ENCODE measurements around the gene PCDH9.
"Not testable (repeated sequence)": the region's sequence is repeated elsewhere in the genome, so short reads cannot be mapped to it uniquely, and the experiment has no call there.

PCDH9 gene

DNA sequence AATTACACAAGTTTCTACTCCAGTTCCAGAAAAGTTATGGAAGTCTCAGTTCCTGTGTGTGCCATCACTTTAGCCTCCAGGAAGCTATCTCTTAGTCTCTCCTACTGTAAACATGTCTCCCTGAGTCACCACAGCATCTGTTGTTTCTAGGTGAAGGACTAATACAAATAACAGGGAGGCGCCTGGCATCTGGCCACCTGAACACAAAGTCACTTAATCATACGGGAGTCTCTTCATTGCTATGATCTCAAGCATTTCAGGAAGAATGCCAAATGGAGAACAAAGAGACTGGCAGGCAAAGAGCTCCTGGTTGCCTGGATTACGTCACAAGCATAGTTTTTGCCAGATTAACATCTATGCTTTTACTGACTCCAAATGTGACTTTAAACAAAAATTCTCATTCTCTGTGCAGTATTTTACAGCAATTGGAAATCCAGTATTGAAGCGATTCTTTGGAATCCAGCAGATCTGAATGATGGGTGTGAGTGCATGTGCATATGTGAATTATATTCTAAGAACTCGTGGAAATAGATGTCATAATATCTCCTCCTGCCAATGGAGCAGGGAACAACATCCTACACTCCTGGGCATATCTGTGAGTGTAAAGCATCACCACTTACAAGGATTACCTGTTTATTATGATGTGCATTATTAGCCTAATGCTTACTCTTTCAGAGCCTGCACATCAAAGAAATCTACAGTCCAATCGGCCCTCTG lies 572.8 kb downstream of the PCDH9 start:
- DNase-seq (ENCODE audit: low read depth in 2 of 2): no peak

- DNase-seq (ENCODE audit: low read depth in 2 of 2): no peak
Observed at GRCh38 chr13:66655847-66656454, 574.2 kb downstream of the PCDH9 start.

- DNase-seq (ENCODE audit: low read depth in 2 of 2): no peak
Observed at GRCh38 chr13:66644855-66645460, 585.2 kb downstream of the PCDH9 start.

- no peak for DNase-seq (ENCODE audit: low read depth in 2 of 2)
Observed at GRCh38 chr13:66640231-66640630, 589.9 kb downstream of the PCDH9 start.

- no peak for DNase-seq (ENCODE audit: low read depth in 2 of 2)
Observed at GRCh38 chr13:66639044-66639443, 591.1 kb downstream of the PCDH9 start.

GRCh38 chr13:66635526-66635925 lies 594.6 kb downstream of the PCDH9 start:
- DNase-seq (ENCODE audit: low read depth in 2 of 2): no peak

DNA sequence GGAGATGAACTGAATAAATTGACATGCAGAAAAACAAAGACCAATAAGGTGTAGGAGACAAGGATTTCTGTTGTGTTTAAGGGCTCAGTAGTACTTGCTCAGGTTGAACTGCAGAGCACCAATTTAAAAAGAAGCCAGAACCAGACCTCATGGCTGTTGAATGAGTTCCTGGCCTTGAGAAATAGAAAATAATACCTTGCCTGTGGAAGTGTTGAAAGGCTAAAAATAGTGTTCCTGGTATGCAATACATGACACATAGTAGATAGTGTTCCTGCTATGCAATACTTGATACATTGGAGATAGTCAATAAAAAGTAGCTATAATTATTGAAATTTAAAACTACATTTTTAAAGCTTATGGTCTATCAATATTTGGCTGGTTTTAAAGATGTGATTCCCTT lies 595.8 kb downstream of the PCDH9 start:
- no peak for DNase-seq (ENCODE audit: low read depth in 2 of 2)

- no peak for DNase-seq (ENCODE audit: low read depth in 2 of 2)
Observed at GRCh38 chr13:66627512-66627911, 602.6 kb downstream of the PCDH9 start.

- DNase-seq (ENCODE audit: low read depth in 2 of 2): no peak
Observed at GRCh38 chr13:66624302-66624701, 605.8 kb downstream of the PCDH9 start.

DNA sequence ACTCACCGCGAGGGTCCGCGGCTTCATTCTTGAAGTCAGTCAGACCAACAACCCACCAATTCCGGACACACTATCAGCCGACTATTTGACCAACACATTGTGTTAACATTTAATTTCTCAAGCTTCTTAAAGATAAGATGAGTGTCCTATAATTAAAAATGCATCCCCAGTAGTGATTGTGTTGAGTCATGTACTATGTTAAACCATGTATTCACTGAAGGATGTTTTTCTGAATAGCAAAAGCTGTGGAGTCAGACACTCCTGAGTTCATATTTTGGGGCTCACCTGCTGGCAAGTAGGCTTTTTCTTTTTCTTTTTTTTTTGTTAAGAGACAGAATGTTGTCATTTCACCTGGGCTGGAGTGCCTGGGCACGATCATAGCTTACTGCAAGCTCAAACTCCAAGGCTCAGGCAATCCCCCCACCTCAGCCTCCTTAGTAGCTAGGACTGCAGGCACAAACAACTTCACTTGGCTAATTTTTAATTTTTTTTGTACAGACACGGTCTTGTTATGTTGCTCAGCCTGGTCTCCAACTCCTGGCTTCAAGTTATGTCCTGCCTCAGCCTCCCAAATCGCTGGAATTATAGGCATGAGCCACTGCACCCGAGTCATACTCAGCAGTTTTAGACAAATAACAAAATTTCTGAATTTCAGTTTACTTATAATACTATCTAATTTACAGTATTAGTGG lies 606.9 kb downstream of the PCDH9 start:
- DNase-seq (ENCODE audit: low read depth in 2 of 2): no peak

GRCh38 chr13:66621906-66622447 lies 608.2 kb downstream of the PCDH9 start:
- not testable (repeated sequence) for DNase-seq (ENCODE audit: low read depth in 2 of 2)

DNA sequence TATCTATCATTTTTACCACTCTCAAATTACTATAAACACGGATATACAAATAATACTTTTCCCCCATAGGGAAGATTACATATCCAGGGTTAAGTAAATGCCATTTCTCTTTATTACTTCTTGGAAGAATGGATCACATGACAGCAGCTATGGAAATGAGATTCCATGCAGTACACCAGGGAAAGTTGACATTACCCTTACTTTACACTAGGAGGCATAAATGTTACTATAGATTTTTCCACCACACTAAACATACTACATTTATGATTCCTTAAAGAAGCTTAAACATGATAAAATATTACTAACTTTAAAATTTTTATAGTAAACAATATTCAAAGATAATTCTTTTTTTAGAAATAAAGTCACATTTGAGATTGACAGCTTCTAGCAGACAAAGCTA lies 611.4 kb downstream of the PCDH9 start:
- DNase-seq (ENCODE audit: low read depth in 2 of 2): no peak

DNA sequence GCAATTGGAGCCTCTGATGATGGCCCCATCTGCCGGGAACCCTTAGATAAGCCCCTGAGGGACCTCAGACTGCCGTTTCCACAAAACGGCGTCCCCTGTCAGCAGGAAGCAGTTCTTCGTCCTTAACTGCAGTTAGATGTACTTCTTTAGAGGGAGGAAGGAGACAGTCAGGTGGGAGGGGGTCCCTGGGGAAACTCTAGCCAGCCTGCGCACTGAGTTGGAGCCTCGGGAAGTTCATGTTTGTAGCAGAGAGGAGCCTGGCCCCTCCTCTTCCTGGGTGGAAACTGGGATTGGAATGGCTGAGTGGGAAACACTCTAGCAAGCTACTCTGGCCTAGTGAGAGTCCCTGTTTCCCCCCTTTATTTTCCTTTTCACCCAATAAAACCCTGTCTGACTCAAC lies 612.4 kb downstream of the PCDH9 start:
- no peak for DNase-seq (ENCODE audit: low read depth in 2 of 2)

- no peak for DNase-seq (ENCODE audit: low read depth in 2 of 2)
Observed at GRCh38 chr13:66612983-66613382, 617.2 kb downstream of the PCDH9 start.

DNA sequence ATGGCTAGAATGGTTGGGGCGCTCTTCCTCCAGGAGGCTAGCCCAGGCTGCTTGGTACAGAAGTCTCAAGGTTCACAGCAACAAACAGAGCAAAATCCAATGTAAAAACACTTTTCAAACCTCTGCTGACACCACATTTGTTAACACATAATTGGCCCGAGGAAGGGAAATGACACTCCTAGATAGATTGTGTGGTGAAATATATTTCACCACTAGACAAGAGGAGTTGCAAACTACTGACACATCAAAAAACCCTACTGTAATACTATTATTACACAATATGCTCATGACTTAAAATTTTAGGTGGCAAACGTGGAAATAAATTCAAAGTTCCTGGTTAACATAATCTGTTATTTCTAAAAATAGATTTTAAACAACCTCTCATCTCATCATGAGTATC lies 643.6 kb downstream of the PCDH9 start:
- DNase-seq (ENCODE audit: low read depth in 2 of 2): no peak

DNA sequence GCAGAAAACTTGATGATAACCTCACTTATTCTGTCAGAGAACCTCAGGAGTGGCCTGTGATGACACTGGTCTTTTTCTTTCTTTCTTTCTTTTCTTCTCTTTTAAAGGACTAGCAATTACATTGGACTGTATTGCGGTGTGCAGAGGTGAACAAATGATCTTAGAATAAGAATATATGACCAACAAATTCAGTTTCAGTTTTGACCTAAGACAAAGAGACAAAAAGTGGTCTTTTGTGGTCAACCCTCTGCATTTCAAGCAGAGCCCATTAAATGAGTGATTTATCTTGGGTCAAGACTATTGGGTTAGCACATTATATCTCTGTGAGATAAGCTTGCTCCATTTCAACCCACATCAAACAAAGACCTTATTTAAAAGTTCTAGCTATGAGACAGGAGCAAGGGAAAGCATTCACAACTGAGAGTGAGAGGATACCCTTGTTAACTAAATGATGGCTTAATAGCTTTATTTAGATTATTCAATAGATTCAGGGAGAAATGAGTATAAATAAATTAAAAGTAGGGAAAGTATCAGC lies 644.4 kb downstream of the PCDH9 start:
- DNase-seq (ENCODE audit: low read depth in 2 of 2): no peak

- no peak for DNase-seq (ENCODE audit: low read depth in 2 of 2)
Observed at GRCh38 chr13:66581675-66582074, 648.5 kb downstream of the PCDH9 start.

GRCh38 chr13:66578305-66578704 lies 651.8 kb downstream of the PCDH9 start:
- no peak for DNase-seq (ENCODE audit: low read depth in 2 of 2)

- no peak for DNase-seq (ENCODE audit: low read depth in 2 of 2)
Observed at GRCh38 chr13:66577358-66577757, 652.8 kb downstream of the PCDH9 start.

- no peak for DNase-seq (ENCODE audit: low read depth in 2 of 2)
Observed at GRCh38 chr13:66576381-66576780, 653.8 kb downstream of the PCDH9 start.

DNA sequence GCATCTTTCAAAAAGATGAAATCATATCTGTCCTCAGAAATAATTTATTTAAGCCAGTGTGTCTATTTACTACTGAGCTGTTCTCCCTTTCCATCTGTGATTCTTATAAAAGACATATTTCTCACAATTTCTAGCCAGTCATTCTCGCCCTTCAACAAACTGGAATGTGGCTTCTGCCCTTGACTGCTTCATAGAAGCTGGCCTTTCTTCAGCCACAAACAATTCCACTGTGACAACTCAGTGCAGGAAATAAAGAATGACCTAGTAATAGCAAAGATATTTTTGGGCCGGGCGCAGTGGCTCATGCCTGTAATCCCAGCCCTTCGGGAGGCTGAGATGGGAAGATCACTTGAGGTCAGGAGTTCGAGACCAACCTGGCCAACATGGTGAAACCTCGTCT lies 655.5 kb downstream of the PCDH9 start:
- no peak for DNase-seq (ENCODE audit: low read depth in 2 of 2)
